ENCODE measurements around the gene BPHL. TPM values are rescaled to one million over a fixed set of nuclear protein-coding genes. Genes with fewer than 3 reads are reported as not detected.

Gene BPHL
- total and polyA plus RNA-seq, 2 donors (not counting 1 experiment from before 2014, with no cell fraction given): 10.3 to 14.3 TPM

- ChIA-PET CTCF (no interaction called here), POLR2A (interaction anchor here (0.6 kb wide), 1 partner anchor 30 kb away, joined by 6 read pairs; no protein-coding TSS in a partner anchor)
- Mint-ChIP-seq H3K4me3 (peak overlapping the region; percentile 29), H3K27me3 (peaks cover 4% of the 10 kb centered on the region), H3K4me1 (peaks cover 20% of the 10 kb centered on the region), H3K9me3 (ENCODE audit: insufficient read depth) (no peaks in the 10 kb centered on the region), H3K27ac (peak overlapping the region; percentile 33)
- H3K4me3 ChIP-seq (ENCODE audit: control extremely low read depth in 1 of 5, extremely low read depth in 1 of 5, insufficient read depth in 1 of 5, low read depth in 2 of 5, low read length in 4 of 5): no peak overlapping the region
- ATAC-seq (ENCODE audit: low read depth) (no peak), DNase-seq (no peak)
- H3K4me2 ChIP-seq (replicated peaks; ENCODE audit: low read depth, low read length, poor library complexity, severe bottlenecking): no peak overlapping the region
- peaks cover 6 to 13% of the 10 kb centered on the region in 2 donors for H3K4me1 ChIP-seq (ENCODE audit: control insufficient read depth in 2 of 2, insufficient read depth in 2 of 2, low read length in 2 of 2)
- TF ChIP-seq CTCF (IDR thresholded peaks at IDR 0.05): no peak
- TF ChIP-seq EZH2 (IDR thresholded peaks at IDR 0.05; ENCODE audit: borderline replicate concordance, insufficient read depth, low read depth, low read length, poor library complexity, severe bottlenecking): no peak
- H3K27ac ChIP-seq (ENCODE audit: low read length in 2 of 2): no peak overlapping the region
- no peaks in the 10 kb centered on the region for H3K36me3 ChIP-seq (replicated peaks in 1 of 2; ENCODE audit: control extremely low read depth in 1 of 2, control insufficient read depth in 1 of 2, extremely low read depth in 1 of 2, insufficient read depth in 2 of 2, low read length in 1 of 2)
- H3K9ac ChIP-seq (ENCODE audit: low read length): no peak overlapping the region
- H4K20me1 ChIP-seq (ENCODE audit: control insufficient read depth, insufficient read depth, low read length, poor library complexity, severe bottlenecking): no peaks in the 10 kb centered on the region
- intact Hi-C loops (cut with micrococcal nuclease): loop anchor here (5.0 kb wide), 1 partner anchor 322 kb away; the partner anchor contains the start of gene SERPINB1
- 60% methylated on average over 3 of the region's 6 CpGs for WGBS (ENCODE audit: insufficient coverage)
- no peaks in the 10 kb centered on the region for H3K9me3 ChIP-seq (ENCODE audit: control extremely low read depth in 1 of 3, control insufficient read depth in 2 of 3, insufficient read depth in 1 of 3, low read length in 2 of 3)
- H3K79me2 ChIP-seq (ENCODE audit: control insufficient read depth, insufficient read depth, low read length): no peaks in the 10 kb centered on the region
- no peak overlapping the region for H2AFZ ChIP-seq (ENCODE audit: insufficient read depth, low read depth, low read length, poor library complexity, severe bottlenecking)
- H3K27me3 ChIP-seq (replicated peaks in 1 of 4; ENCODE audit: control extremely low read depth in 1 of 4, control insufficient read depth in 3 of 4, insufficient read depth in 4 of 4, low read length in 3 of 4): peaks cover 0 to 11% (median 0%) of the 10 kb centered on the region in 4 experiments
Measured at GRCh38 chr6:3164388-3164787, 45.9 kb downstream of the BPHL start.

- Mint-ChIP-seq H3K4me3 (no peak overlapping the region), H3K27me3 (peaks cover 4% of the 10 kb centered on the region), H3K4me1 (peaks cover 13% of the 10 kb centered on the region), H3K9me3 (ENCODE audit: insufficient read depth) (no peaks in the 10 kb centered on the region), H3K27ac (no peak overlapping the region)
- Histone ChIP-seq H3K4me2 (replicated peaks; ENCODE audit: low read depth, low read length, poor library complexity, severe bottlenecking) (no peak overlapping the region), H3K4me1 (ENCODE audit: control insufficient read depth in 2 of 2, insufficient read depth in 2 of 2, low read length in 2 of 2) (peaks cover 6 to 10% of the 10 kb centered on the region in 2 donors), H3K27ac (ENCODE audit: low read length in 2 of 2) (no peak overlapping the region), H3K79me2 (ENCODE audit: control insufficient read depth, insufficient read depth, low read length) (no peaks in the 10 kb centered on the region), H3K27me3 (replicated peaks in 1 of 4; ENCODE audit: control extremely low read depth in 1 of 4, control insufficient read depth in 3 of 4, insufficient read depth in 4 of 4, low read length in 3 of 4) (peaks cover 0 to 11% (median 0%) of the 10 kb centered on the region in 4 experiments), H3K9me3 (ENCODE audit: control extremely low read depth in 1 of 3, control insufficient read depth in 2 of 3, insufficient read depth in 1 of 3, low read length in 2 of 3) (no peaks in the 10 kb centered on the region), H3K36me3 (replicated peaks in 1 of 2; ENCODE audit: control extremely low read depth in 1 of 2, control insufficient read depth in 1 of 2, extremely low read depth in 1 of 2, insufficient read depth in 2 of 2, low read length in 1 of 2) (no peaks in the 10 kb centered on the region), H3K4me3 (ENCODE audit: control extremely low read depth in 1 of 5, extremely low read depth in 1 of 5, insufficient read depth in 1 of 5, low read depth in 2 of 5, low read length in 4 of 5) (no peak overlapping the region), H2AFZ (ENCODE audit: insufficient read depth, low read depth, low read length, poor library complexity, severe bottlenecking) (no peak overlapping the region), H3K9ac (ENCODE audit: low read length) (no peak overlapping the region), H4K20me1 (ENCODE audit: control insufficient read depth, insufficient read depth, low read length, poor library complexity, severe bottlenecking) (no peaks in the 10 kb centered on the region)
- TF ChIP-seq EZH2 (IDR thresholded peaks at IDR 0.05; ENCODE audit: borderline replicate concordance, insufficient read depth, low read depth, low read length, poor library complexity, severe bottlenecking): no peak
- no peak for TF ChIP-seq CTCF (IDR thresholded peaks at IDR 0.05)
- ChIA-PET CTCF (interaction anchor here (1.1 kb wide), 2 partner anchors 13 to 85 kb away, joined by 3 read pairs; no protein-coding TSS in a partner anchor), POLR2A (no interaction called here)
- intact Hi-C loops (cut with micrococcal nuclease): no loop called here
- ATAC-seq (ENCODE audit: low read depth) (no peak), DNase-seq (no peak)
- WGBS (ENCODE audit: insufficient coverage): 85% methylated on average over 5 of the region's 7 CpGs
Measured at GRCh38 chr6:3165631-3166534, 47.4 kb downstream of the BPHL start.
